Fibroblast of pulmonary artery (primary cell): Measurements from ENCODE around the gene OR1J1.

Experiments used
- DNase-seq: peaks from one replicate; pipeline ENCODE4 v3.0.0-alpha.2; 2010; ENCODE audit warnings: low read depth
- H3K4me3 ChIP-seq: replicated peaks from 2 replicates; pipeline ENCODE4 v1.5.1; 2011; ENCODE audit warnings: low read depth, mild to moderate bottlenecking, control low read depth, low read length, moderate library complexity
- CTCF ChIP-seq: IDR thresholded peaks from 2 replicates; pipeline ENCODE4 v1.5.1; 2011; ENCODE audit warnings: mild to moderate bottlenecking, control low read depth, low read length, inconsistent platforms; ENCODE audit errors: missing control alignments

The OR1J1 gene

GRCh38 chr9:122466456-122466855, 11.3 kb downstream of the OR1J1 start:
- DNase-seq = no peak
- H3K4me3 ChIP-seq = no peak overlapping the region
- no peak for TF ChIP-seq CTCF

- DNase-seq = peak; percentile 95
- TF ChIP-seq CTCF = peak; percentile 85
- peak overlapping the region; percentile 52 for H3K4me3 ChIP-seq
Observed at GRCh38 chr9:122464633-122465567, 12.8 kb downstream of the OR1J1 start.

GRCh38 chr9:122463828-122464632, 13.7 kb downstream of the OR1J1 start:
- peak; percentile 18 for TF ChIP-seq CTCF
- H3K4me3 ChIP-seq = peak overlapping the region; percentile 52
- DNase-seq = no peak

GRCh38 chr9:122457787-122458186, 19.9 kb downstream of the OR1J1 start:
- no peak overlapping the region for H3K4me3 ChIP-seq
- DNase-seq = no peak
- no peak for TF ChIP-seq CTCF

GRCh38 chr9:122456123-122456522, 21.6 kb downstream of the OR1J1 start:
- no peak for TF ChIP-seq CTCF
- DNase-seq = no peak

GRCh38 chr9:122453677-122454135, 24.0 kb downstream of the OR1J1 start:
- TF ChIP-seq CTCF = no peak
- no peak for DNase-seq
- H3K4me3 ChIP-seq = no peak overlapping the region

More at GRCh38 chr9:122456123-122456522, 21.6 kb downstream of the OR1J1 start:
- H3K4me3 ChIP-seq = no peak overlapping the region
